ENCODE data around the gene ATP12A. TPM values are rescaled to one million over a fixed set of nuclear protein-coding genes. Genes with fewer than 3 reads are reported as not detected.

ATP12A gene
- polyA plus RNA-seq, 3 donors = not detected

GRCh38 chr13:24652359-24652758 is 27.8 kb upstream of the ATP12A start:
- no peak overlapping the region for H3K27ac Mint-ChIP-seq
- Histone ChIP-seq H4K20me1 (ENCODE audit: insufficient read depth, low read length) (no peaks in the 10 kb centered on the region), H3K27me3 (ENCODE audit: control insufficient read depth in 2 of 2, insufficient read depth in 2 of 2, low read length in 2 of 2) (no peaks in the 10 kb centered on the region), H2AFZ (ENCODE audit: insufficient read depth, low read depth, low read length, poor library complexity, severe bottlenecking) (no peak overlapping the region), H3K4me2 (replicated peaks; ENCODE audit: extremely low read depth, low read length, poor library complexity, severe bottlenecking) (no peak overlapping the region), H3K9ac (ENCODE audit: insufficient read depth, low read length, poor library complexity, severe bottlenecking) (no peak overlapping the region), H3K27ac (ENCODE audit: low read depth in 1 of 2, low read length in 2 of 2) (no peak overlapping the region), H3K79me2 (ENCODE audit: insufficient read depth, low read length) (no peaks in the 10 kb centered on the region), H3K4me3 (replicated peaks in 1 of 3; ENCODE audit: low read depth in 2 of 3, low read length in 3 of 3) (no peak overlapping the region), H3K9me3 (replicated peaks in 1 of 2; ENCODE audit: control insufficient read depth in 1 of 2, insufficient read depth in 1 of 2, low read length in 2 of 2) (no peaks in the 10 kb centered on the region), H3K36me3 (replicated peaks in 1 of 2; ENCODE audit: control insufficient read depth in 1 of 2, insufficient read depth in 2 of 2, low read length in 2 of 2) (no peaks in the 10 kb centered on the region), H3K4me1 (ENCODE audit: control insufficient read depth in 1 of 2, insufficient read depth in 2 of 2, low read length in 2 of 2) (no peaks in the 10 kb centered on the region)
- no peak for TF ChIP-seq CTCF (IDR thresholded peaks at IDR 0.05)
- H3K36me3 Mint-ChIP-seq = no peaks in the 10 kb centered on the region
- H3K27me3 Mint-ChIP-seq (ENCODE audit: low read depth in 3 of 3) = peaks cover 0 to 5% (median 4%) of the 10 kb centered on the region in 3 donors
- H3K9me3 Mint-ChIP-seq = peaks cover 0 to 2% (median 0%) of the 10 kb centered on the region in 7 donors
- H3K4me3 Mint-ChIP-seq = no peak overlapping the region
- H3K4me1 Mint-ChIP-seq = no peaks in the 10 kb centered on the region
- DNase-seq = no peak
- 100% methylated on average over 1 of the region's 3 CpGs for WGBS (ENCODE audit: insufficient coverage)
- intact Hi-C loops (cut with micrococcal nuclease) = no loop called here

- no peak overlapping the region for H3K27ac ChIP-seq (ENCODE audit: low read depth in 1 of 2, low read length in 2 of 2)
- Mint-ChIP-seq H3K4me1 (no peaks in the 10 kb centered on the region), H3K27me3 (ENCODE audit: low read depth in 3 of 3) (peaks cover 2 to 5% (median 4%) of the 10 kb centered on the region in 3 donors), H3K27ac (no peak overlapping the region), H3K4me3 (no peak overlapping the region), H3K36me3 (no peaks in the 10 kb centered on the region), H3K9me3 (no peaks in the 10 kb centered on the region)
- no peaks in the 10 kb centered on the region for H3K9me3 ChIP-seq (replicated peaks in 1 of 2; ENCODE audit: control insufficient read depth in 1 of 2, insufficient read depth in 1 of 2, low read length in 2 of 2)
- no peak overlapping the region for H2AFZ ChIP-seq (ENCODE audit: insufficient read depth, low read depth, low read length, poor library complexity, severe bottlenecking)
- H4K20me1 ChIP-seq (ENCODE audit: insufficient read depth, low read length) = no peaks in the 10 kb centered on the region
- DNase-seq = no peak
- H3K36me3 ChIP-seq (replicated peaks in 1 of 2; ENCODE audit: control insufficient read depth in 1 of 2, insufficient read depth in 2 of 2, low read length in 2 of 2) = no peaks in the 10 kb centered on the region
- H3K4me2 ChIP-seq (replicated peaks; ENCODE audit: extremely low read depth, low read length, poor library complexity, severe bottlenecking) = no peak overlapping the region
- H3K4me1 ChIP-seq (ENCODE audit: control insufficient read depth in 1 of 2, insufficient read depth in 2 of 2, low read length in 2 of 2) = no peaks in the 10 kb centered on the region
- no peak for TF ChIP-seq CTCF (IDR thresholded peaks at IDR 0.05)
- no peaks in the 10 kb centered on the region for H3K79me2 ChIP-seq (ENCODE audit: insufficient read depth, low read length)
- intact Hi-C loops (cut with micrococcal nuclease) = no loop called here
- 92% methylated on average over 3 of the region's 7 CpGs for WGBS (ENCODE audit: insufficient coverage)
- no peak overlapping the region for H3K9ac ChIP-seq (ENCODE audit: insufficient read depth, low read length, poor library complexity, severe bottlenecking)
- no peak overlapping the region for H3K4me3 ChIP-seq (replicated peaks in 1 of 3; ENCODE audit: low read depth in 2 of 3, low read length in 3 of 3)
- no peaks in the 10 kb centered on the region for H3K27me3 ChIP-seq (ENCODE audit: control insufficient read depth in 2 of 2, insufficient read depth in 2 of 2, low read length in 2 of 2)
These were observed 25.5 kb upstream of the ATP12A start for GRCh38 chr13:24654741-24655140.

Data from CD14-positive monocyte (primary cell).